Retinal pigment epithelial cell (primary cell): ENCODE data around the gene JAZF1.

Source experiments
- DNase-seq: peaks from one replicate; pipeline ENCODE4 v3.0.0-alpha.2; 2010; ENCODE audit warnings: low read depth
- H3K4me3 ChIP-seq: 2 replicates; pipeline ENCODE4 v1.5.1; 2011; ENCODE audit warnings: mild to moderate bottlenecking, low read length, control low read depth, moderate library complexity
- TF ChIP-seq, protein P1 (sequence below): conservative IDR thresholded peaks from 2 replicates; pipeline ENCODE4 v1.5.1; 2011; ENCODE audit warnings: low read depth, low read length, control low read depth, inconsistent platforms

JAZF1 gene

DNA sequence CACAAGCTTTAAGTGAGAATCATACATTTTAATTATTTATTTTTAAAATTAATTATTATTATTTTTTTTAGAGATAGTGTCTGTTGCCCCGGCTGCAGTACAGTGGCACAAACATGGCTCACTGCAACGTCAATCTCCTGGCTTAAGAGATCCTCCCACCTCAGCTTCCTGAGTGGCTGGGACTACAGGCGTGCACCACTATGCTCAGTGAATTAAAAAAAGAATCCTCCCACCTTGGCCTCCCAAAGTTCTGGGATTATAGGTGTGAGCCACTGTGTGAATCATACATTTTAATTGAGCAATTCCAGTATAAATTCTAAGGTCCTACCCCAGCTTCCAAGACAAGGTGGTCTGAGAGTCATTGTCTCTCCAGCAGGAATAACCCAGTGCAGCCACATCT is 172.4 kb downstream of the JAZF1 start:
- no peak for DNase-seq
- H3K4me3 ChIP-seq, result no peak overlapping the region
- TF ChIP-seq, protein P1, sequence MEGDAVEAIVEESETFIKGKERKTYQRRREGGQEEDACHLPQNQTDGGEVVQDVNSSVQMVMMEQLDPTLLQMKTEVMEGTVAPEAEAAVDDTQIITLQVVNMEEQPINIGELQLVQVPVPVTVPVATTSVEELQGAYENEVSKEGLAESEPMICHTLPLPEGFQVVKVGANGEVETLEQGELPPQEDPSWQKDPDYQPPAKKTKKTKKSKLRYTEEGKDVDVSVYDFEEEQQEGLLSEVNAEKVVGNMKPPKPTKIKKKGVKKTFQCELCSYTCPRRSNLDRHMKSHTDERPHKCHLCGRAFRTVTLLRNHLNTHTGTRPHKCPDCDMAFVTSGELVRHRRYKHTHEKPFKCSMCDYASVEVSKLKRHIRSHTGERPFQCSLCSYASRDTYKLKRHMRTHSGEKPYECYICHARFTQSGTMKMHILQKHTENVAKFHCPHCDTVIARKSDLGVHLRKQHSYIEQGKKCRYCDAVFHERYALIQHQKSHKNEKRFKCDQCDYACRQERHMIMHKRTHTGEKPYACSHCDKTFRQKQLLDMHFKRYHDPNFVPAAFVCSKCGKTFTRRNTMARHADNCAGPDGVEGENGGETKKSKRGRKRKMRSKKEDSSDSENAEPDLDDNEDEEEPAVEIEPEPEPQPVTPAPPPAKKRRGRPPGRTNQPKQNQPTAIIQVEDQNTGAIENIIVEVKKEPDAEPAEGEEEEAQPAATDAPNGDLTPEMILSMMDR, result no peak

DNA sequence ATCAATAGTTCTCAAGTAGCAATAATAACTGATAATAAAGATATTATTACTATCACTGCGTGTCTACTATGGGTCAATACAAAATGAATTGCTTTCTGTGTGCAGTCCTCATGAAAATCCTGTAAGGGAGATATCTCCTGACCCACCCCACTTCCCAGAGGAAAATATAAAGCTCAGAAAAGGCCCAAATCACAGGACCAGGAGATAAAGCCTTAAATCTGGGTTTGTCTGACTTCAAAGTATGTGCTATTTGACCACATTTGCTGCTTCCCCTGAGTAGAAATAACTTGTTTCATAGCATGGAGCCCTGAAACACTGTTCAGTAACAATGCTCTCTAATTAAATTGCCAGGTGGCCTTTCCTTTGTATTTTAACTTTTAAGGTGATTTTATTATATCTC is 174.1 kb downstream of the JAZF1 start:
- TF ChIP-seq, protein P1, result no peak
- DNase-seq, result no peak
- no peak overlapping the region for H3K4me3 ChIP-seq

DNA sequence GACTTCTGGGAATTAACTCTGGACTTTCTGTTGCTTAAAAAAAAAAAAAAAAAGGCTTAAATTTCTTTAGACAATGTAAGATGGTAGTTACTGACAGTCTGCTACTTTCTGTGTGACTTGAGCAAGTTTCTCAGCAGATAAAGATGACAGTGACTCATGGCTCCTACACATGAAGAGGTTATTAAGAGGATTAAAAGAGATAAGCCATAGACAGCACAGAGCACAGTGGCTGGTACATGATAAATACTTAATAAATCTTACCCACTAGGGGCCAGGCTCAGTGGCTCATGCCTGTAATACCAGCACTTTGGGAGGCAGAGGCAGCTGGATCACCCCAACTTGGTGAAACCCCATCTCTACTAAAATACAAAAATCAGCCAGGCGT is 174.8 kb downstream of the JAZF1 start:
- DNase-seq, result no peak
- TF ChIP-seq, protein P1, result no peak

DNA sequence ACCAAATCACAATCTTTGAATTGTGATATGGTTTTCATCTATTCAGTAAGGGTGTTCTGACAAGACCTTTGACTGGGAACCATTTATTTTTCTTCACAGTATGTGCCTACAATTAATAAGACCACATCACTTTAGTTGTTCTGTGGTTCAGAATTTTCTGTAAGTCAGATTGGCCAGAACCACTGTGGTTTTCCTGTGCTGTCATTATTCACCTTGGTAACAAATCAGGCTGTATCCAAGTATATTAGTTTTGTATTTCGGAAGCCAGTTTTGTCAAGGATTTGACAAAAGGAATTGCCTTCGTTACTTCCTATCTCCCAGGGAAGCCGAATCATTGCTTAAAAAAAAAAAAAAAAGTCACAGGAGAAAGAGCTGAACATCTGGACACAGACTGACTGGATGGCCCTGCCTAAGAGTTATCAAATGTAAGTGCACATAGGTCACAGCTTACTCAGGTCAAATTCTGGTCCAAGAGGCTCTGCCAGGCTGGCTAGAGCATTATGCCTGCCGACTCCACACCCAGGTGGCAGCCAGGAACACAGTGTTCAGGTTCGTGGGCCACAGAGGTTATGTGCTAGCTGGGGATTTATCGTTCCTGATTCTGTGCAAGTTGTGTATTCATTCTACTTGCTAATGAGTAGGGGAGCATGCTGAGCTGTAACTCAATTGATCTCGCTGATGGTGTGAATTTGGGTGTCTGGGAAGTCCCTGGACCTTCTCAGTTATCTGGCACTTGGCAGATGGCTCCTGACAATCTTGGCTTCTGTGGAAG is 175.3 kb downstream of the JAZF1 start:
- DNase-seq, result no peak
- TF ChIP-seq, protein P1, result no peak
- no peak overlapping the region for H3K4me3 ChIP-seq

More for the DNA sequence above, 174.8 kb downstream of the JAZF1 start:
- no peak overlapping the region for H3K4me3 ChIP-seq

DNA sequence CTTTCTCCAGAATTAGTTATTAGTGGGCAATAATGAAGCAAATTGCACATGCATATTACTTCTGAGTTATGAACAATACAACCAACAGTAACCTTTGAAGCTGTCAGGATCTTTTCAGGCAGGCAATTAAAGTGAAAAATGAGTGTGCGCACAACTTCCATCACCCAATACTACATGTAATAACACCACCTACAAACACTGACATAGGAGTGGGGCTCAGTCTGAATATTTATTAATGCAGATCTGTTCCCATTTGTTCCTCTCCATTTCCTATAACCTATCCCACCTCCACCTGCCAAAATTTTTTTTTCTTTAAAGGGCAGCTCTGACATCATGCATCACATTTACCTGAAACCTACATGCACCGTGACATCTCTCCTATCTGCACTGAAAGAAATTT is 177.2 kb downstream of the JAZF1 start:
- TF ChIP-seq, protein P1, result no peak
- no peak for DNase-seq
- no peak overlapping the region for H3K4me3 ChIP-seq

DNA sequence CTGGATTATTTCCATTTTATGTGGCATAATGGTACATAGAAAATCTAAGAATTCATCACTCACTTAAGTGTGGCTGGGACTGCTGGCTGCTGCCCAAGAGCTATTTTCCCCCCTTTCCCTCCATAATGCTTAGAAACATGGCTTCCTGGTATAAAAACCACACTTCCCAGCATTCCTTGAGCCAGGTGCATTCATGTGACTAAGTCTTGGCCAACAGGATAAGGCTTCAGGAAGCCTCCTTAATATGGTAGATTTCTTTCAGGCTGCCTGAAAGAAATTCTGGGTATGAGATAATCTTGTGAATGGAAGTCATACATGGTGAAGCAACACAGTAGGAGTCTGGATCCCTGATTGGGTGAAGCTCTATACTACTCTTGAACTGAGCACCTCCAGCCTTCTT is 178.0 kb downstream of the JAZF1 start:
- no peak for DNase-seq
- H3K4me3 ChIP-seq, result no peak overlapping the region
- TF ChIP-seq, protein P1, result no peak

DNA sequence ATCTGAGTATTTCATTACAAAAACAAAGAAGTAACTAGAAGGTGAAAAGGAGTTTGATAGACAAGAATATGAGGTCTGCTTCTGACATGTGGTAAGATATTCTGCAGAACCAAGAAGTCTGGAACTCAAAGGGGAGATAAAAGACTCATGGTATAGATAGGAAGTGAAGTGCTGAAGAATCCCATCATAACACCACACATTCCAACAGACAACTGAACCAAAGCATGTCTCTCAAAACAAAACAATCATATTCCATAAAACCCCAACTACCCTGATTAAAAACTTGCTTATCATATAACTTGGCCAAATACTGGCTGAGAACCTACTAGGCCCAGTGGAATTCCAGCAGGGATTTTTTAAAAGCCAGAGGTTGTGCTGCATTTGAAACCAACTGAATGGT is 178.7 kb downstream of the JAZF1 start:
- H3K4me3 ChIP-seq, result no peak overlapping the region
- TF ChIP-seq, protein P1, result no peak
- no peak for DNase-seq
